GM21367 (cell line): ENCODE measurements around the gene RXRA.

Experiments
- ATAC-seq: cut with Tn5 transposase; IDR thresholded peaks from one replicate; pipeline ENCODE4 v1.9.1; 2021; ENCODE audit not compliant: unreplicated experiment

The RXRA gene

GRCh38 chr9:134335486-134336220 lies 9.4 kb downstream of the RXRA start:
- ATAC-seq, result no peak

DNA sequence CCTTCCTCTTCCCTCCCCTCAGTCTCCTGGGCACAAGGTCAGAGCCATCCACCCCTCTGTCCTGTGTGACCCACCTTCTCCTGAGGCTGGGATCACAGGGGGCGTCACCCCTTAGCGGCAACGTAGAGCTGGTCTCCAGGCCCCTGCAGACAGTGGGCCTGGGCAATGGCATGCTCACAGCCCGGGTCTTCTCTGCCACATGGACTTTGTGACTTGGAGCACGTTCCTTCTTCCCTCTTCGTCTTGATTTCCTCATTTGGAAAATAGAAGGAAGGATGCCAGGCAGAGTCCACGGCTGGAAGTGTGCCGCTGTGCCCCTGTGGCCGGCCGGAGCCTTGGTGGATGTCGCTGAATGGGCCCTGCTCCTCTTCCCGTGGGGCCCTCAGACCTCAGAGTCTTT lies 10.0 kb downstream of the RXRA start:
- no peak for ATAC-seq

GRCh38 chr9:134336924-134337323 lies 10.7 kb downstream of the RXRA start:
- no peak for ATAC-seq

DNA sequence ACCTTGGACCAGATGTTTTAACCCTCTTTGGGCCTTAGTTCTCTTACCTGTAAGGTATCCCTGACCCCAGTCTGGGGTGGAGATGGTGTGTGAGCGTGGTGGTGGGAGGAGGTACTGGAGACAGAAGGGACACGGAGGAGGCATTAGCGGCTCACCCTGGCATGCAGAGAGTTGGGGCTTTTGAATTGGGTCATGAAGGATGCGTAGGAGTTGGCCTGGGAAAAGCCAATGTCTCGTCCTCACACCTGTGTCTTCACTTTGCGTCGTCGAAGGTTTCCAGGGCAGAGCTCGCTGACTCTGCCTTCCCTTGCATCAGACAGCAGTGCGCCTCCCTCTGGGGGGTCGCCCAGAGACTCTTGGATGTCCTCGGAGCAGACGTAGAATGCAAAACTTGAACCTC lies 11.2 kb downstream of the RXRA start:
- ATAC-seq, result no peak

DNA sequence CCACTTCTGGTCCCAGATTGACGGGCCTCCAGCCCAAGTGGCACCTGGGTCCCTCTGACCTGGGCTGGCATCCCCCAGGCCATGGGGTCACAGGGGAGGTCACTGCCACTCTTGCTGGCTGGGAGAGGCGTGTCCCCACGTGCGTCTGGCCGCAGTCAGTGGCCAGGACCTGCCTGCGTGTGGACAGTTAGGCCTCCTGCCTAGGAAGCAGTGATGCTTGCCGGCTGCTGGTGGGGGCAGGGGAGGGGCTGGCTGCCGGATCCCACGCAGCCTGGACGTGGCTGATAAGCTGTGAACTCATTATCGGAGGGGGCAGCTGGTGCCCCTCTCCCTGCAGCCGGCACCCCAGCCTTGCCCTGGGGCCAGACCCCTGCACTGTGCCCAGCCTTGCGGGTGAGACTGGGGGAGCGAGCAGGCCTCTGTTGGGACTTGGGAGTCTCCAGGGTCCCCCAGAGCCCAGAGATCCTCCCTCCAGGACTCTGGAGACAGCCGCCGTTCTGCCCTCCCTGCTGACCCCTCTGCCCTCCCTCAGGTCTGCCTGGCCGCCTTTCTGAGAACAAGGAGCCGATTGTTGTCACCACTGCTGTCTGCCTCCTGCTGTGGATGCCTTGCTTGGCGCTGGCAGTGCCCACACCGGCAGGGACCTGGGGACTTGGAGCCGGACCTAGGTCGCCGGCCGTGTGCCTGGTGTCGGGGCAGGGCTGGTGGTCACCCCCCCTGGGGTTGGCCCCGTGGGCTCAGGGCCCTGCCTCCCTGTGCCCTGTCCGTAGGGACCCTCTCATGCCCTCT lies 12.3 kb downstream of the RXRA start:
- ATAC-seq, result no peak

DNA sequence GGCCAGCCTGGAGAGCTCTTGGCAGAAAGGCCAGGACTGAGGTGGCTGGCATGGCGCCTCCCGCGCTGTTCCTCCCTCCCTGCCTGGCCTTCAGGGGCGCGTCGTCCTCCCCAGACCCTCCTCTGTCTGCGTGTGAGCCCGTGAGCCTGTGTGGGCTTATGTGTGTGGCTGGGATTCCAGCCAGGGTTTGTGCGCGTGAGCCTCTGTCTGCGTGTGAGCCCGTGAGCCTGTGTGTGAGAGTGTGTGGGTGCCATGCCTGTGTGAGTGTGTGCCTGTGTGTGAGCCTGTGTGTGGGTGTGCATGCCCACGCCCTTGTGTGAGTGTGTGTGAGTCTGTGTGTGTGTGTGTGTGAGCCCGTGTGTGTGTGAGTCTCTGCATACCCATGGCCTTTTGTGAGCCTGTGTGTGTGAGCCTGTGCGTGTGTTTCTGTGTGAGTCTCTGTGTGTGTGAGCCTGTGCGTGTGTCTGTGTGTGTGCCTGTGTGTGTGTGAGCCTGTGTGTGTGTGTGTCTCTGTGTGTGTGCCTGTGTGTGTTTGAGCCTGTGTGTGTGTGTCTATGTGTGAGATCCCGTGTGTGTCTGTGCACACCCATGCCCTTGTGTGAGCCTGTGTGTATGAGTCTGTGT lies 13.0 kb downstream of the RXRA start:
- no peak for ATAC-seq

DNA sequence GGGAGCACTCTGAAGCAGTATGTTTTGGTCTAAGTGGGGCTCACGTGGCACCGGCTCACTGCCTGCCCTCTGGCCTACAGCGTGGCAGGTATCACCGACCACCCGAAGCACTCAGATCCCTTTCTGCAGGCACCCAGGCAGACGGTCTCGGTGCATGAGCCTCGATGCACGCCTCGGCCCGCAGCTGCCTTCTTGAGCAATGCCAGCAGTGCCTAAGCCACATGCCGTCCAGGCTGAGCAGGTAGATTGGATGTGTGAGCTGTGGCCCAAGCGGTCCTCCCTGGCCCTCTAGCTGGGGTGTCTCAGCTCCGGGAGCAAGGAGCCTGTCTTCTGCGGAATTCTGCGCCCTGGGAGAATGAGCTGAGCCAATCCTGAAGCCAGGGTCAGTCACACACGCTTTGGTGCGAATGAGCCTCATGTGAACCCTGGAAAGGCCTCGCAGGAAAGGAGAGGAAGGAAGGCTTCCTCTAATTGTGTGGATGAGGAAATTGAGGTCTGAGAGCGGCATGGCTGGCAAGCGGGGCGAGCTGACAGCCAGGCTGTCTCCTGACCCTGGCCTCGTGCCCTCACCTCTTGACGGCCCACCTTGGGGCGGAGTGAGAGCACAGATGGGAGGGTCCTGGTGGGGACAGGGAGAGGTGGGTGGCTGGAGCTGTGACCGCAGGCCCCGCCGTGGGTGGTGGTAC lies 14.4 kb downstream of the RXRA start:
- no peak for ATAC-seq

DNA sequence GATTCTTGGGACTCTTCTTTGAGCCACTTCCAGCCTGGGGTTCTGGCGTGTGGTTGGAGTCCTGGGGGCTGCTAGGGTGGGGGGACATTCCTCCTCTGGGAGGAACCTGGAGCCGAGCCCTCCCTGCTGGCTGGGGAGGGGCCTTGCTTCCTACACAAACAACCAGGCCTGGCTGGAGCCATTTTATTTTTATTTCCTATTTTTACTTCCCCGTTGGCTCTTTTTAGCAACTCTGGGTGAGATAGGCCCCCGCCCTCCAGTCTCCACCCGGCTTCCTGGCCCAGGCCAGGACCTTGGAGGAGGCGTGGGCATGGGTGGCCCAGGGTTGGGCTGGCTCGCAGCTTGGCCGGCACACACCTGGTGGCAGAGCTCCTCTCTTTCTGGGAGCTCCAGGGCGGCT lies 15.1 kb downstream of the RXRA start:
- no peak for ATAC-seq

DNA sequence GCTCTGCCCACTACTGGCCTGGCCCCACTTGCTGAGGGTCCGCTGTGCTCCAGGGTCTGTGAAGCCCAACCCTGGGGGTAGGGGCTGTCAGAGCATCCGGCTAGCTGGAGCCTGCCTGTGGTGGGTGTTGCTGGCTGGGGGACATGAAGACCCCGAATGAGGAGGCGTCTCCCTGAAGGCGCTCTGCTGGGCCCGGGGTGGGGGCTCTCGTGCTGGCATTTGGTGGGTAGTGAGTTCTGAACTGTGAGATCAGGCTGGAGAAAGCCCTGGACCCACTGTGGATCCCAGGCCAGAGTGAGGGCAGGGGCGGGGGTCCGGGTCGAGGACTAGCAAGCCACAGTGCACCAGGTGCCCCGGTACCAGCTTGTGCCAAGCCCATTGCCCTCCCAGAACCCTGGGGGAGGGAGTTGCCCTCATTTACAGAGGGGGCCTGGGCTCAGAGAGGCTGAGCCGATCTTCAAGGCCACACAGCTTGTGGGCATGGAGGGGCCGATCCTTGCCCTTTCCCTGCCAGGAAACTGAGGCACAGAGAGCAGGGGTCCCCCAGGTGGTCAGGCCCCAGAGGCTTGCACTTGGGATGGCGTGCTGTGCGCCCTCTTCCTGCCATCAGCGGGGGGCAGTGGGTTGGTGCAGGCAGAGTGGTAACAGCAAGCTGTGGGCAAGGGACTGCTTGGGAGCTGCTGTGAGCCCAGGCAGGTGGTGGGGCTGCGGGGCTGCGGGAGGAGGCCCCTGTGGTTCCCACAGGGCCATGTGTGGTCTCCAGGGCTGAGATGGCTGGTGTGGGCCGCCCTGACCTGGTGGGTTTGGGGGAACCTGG lies 15.9 kb downstream of the RXRA start:
- ATAC-seq, result no peak

DNA sequence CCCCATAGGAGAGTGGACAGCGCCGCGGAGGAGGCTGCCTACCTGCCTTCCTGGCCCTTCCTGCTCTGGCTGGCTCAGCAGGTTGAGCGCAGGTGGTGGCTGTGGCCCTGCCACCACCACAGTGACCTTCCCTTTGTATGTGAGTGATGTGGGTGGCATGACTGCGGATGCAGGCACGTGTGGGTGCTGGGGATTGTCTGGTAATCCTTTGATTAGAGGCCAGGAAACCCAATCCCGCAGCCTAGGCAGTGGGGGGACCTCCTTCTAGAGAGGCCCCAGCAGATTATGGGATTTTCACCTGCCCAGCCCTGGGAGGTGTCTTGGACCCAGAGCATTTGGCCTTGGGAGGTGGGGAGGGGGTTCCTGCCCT lies 16.5 kb downstream of the RXRA start:
- no peak for ATAC-seq

DNA sequence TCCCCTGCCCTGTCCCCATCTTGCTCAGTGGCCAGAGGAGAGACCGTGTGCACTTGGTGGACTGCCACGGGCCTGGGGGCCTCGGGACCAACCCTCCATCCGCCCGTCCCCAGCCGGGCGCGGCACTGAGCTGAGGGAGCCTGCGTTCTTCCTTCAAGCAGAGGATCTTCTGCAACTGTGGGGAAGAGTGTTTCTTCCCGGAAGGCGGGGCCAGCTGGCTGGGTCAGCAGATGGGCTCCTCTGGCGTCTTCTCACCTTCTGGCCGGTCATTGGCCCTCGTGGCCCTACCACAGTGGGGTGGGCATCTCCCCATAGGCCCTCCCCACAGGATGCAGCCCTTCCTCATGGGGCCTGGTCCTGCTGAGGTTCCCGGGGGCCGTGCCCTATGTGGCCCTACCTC lies 17.4 kb downstream of the RXRA start:
- no peak for ATAC-seq

GRCh38 chr9:134344068-134344799 lies 18.0 kb downstream of the RXRA start:
- ATAC-seq, result no peak

DNA sequence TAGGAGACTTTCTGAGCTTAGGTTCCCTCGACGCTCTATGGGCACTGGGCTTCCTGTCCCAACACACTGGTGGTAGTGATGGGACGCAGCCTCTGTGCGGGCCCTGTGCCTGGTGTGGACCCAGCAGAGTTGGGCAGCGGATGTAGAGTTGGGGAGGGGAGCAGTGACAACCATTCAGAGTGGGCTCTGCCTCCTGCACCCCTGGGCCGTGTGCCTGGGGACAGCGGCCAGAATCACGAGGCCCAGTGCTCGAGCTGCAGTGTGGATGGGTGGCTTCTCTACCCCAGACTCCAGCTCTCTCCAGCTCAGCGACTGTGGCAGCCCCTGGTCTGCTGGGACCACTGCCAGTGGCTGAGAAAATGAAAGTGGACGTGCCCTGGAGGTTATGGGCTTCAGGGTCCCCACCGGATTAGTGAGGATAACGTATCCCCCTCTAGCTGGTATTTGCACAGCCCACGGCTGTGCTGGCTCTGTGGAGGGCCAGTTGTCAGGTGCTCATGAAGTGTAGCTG lies 18.6 kb downstream of the RXRA start:
- no peak for ATAC-seq

DNA sequence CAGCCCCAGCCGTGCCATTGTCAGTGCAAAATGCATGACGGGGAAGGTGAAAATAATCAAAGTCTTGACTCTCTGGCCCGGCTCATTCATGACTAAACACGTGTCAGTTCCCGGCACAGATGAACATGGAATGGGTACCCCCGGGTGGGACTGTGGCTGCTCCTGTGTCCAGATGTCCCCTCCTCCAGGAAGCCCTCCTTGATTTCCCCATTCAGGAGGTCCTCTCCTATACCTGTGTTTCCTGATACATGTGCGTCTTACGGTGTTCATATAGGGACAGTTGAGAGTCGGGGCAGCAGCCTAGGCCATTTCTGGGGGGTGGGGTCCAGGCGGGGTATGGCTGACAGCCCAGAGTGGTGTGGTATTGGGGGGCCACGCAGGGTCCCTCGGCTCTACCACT lies 19.5 kb downstream of the RXRA start:
- ATAC-seq, result no peak

- ATAC-seq, result no peak
Measured at GRCh38 chr9:134346151-134346550, 19.9 kb downstream of the RXRA start.

DNA sequence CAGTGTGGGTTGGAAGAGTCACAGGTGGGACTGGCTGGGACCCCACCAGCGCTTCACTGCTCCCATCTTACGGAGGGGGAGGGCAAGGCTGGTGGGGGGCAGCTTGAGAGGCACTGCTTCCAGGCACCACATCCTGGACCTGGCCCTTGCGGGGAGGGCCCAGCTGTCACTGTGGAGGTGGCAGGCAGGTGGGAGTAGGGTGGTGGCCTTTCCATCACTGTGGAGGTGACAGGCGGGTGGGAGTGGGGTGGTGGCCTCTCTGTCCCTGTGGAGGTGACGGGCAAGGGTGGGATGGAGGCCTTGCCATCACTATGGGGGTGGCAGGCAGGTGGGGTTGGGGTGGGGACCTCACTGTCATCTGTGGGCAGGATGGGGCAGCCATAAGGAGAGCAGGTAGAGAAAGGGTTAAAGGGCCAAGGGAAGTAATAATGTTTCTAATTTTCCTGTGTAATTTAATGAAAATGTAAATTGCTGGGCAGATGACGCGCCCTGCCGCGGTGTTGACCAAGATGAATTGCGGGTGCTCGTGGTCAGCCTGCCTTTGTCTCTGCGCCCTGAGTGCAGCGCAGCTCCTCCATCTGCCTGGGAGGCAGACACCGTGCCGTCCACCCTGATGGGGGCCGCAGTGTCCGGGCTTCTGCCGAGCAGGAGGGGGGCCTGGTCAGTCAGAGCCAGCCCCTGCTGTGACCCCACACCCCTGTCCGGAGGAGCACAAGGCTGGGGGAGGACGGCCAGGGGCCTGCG lies 20.8 kb downstream of the RXRA start:
- ATAC-seq, result no peak

- no peak for ATAC-seq
Measured at GRCh38 chr9:134347996-134348395, 21.7 kb downstream of the RXRA start.

DNA sequence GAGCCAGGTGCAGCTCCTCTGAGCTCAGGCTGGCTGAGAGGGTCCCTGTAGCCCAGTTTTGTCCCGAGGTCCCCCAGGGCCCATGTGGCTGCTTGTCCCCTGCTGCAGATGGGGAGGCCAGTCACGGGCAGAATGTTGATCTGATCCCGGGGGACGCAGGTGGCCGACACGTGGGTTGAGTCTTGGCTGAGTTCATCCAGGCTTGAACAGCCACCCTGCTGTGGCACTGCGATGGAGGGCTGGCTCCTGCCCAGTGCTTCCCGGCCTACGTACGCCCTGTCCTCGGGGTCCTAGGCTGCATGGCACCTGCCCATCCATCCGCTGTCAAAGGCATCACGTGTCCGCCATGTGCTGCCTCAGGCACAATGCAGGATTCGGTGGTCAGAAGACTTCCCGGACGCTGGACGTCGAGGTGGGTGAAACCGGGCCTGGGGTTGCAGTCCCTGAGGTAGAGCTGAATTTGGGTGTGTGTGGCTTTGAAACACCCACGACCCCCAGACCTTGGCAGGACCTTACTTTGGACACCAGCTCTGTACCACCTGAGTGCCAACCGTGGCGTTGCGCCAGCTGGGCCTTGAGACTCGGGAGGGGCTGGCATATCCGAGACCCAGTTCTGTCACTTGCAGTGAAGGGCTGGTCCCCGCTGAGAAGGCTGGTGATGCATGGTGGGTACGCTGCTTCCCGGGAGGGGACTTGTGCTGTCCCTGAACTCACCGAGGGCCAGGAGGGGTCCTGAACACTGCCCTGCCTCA lies 22.3 kb downstream of the RXRA start:
- ATAC-seq, result no peak
